GM19351 (cell line): ENCODE measurements around the gene SHISA3.

ENCODE experiments used
- ATAC-seq: cut with Tn5 transposase; IDR thresholded peaks from one replicate; pipeline ENCODE4 v1.9.1; 2021; ENCODE audit warnings: mild to moderate bottlenecking, moderate library complexity; ENCODE audit not compliant: unreplicated experiment

SHISA3 gene

GRCh38 chr4:42442601-42443000 lies 45.3 kb downstream of the SHISA3 start:
- ATAC-seq = no peak

- no peak for ATAC-seq
Observed at GRCh38 chr4:42445038-42445437, 47.8 kb downstream of the SHISA3 start.

DNA sequence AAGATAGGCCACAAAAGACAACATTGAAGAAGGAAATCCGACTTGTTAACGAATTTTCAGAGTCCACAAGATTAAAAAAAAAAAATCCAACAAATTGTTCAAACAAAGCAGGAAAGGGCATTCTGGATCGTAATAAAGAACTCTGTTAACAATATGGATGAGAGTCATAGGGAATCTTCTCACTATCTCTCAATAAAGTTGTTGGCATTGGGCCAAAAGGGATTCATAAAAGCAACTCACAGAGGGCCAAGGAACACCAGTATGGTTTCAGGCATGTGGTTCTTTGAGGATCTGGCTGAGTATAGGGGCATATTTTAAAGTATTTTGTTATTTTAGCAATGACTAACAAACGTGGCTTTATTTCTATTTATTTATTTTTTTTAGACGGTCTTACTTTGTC lies 49.5 kb downstream of the SHISA3 start:
- ATAC-seq = no peak
